BE2C (cell line): ENCODE results near the gene MRAS.

Experiments used
- DNase-seq: peaks from one replicate; pipeline ENCODE4 v3.0.0-alpha.2; 2020
- H3K27me3 ChIP-seq: fragments of 250-450 bp; sonication (Bioruptor Pico); 2 replicates; pipeline ENCODE4 v1.5.1; 2020; ENCODE audit warnings: mild to moderate bottlenecking
- H3K36me3 ChIP-seq: fragments of 250-450 bp; sonication (Bioruptor Pico); 2 replicates; pipeline ENCODE4 v1.5.1; 2020; ENCODE audit warnings: mild to moderate bottlenecking
- H3K4me1 ChIP-seq: fragments of 250-450 bp; sonication (Bioruptor Pico); 2 replicates; pipeline ENCODE4 v1.5.1; 2020
- H3K4me3 ChIP-seq: 2 replicates; pipeline ENCODE4 v1.5.1; 2011; ENCODE audit warnings: low read depth, low read length
- H3K9me3 ChIP-seq: fragments of 250-450 bp; sonication (Bioruptor Pico); 2 replicates; pipeline ENCODE4 v1.5.1; 2020
- TF ChIP-seq, protein P1 (sequence below): IDR thresholded peaks from 2 replicates; pipeline ENCODE4 v1.5.1; 2012; ENCODE audit warnings: mild to moderate bottlenecking, low read depth, low read length

The MRAS gene

DNA sequence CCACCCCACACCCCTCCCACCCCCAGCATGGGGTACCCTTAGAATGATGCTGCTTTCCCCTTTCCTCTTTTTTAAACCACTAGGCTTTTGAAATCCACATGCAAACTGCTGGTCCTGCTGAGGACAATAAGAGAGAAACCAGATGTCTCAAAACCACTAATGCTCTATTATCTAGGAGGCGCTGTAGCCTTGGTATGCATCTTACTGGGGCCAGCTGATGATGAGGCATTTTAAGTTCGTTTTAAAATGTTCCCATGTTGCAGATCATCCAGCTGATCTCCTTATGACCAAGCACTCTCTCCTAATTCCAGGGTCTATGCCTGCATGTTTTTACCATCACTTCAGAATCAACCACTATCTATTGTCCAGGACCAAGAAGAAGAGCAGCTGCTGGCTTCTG, 20.0 kb upstream of the MRAS start:
- no peaks in the 10 kb centered on the region for H3K9me3 ChIP-seq
- no peak overlapping the region for H3K4me3 ChIP-seq
- H3K36me3 ChIP-seq = no peaks in the 10 kb centered on the region
- H3K4me1 ChIP-seq = no peaks in the 10 kb centered on the region; the same call in 1 of the 2 replicates
- no peaks in the 10 kb centered on the region for H3K27me3 ChIP-seq
- TF ChIP-seq, protein P1, sequence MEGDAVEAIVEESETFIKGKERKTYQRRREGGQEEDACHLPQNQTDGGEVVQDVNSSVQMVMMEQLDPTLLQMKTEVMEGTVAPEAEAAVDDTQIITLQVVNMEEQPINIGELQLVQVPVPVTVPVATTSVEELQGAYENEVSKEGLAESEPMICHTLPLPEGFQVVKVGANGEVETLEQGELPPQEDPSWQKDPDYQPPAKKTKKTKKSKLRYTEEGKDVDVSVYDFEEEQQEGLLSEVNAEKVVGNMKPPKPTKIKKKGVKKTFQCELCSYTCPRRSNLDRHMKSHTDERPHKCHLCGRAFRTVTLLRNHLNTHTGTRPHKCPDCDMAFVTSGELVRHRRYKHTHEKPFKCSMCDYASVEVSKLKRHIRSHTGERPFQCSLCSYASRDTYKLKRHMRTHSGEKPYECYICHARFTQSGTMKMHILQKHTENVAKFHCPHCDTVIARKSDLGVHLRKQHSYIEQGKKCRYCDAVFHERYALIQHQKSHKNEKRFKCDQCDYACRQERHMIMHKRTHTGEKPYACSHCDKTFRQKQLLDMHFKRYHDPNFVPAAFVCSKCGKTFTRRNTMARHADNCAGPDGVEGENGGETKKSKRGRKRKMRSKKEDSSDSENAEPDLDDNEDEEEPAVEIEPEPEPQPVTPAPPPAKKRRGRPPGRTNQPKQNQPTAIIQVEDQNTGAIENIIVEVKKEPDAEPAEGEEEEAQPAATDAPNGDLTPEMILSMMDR = peak; percentile 35
- DNase-seq = no peak

DNA sequence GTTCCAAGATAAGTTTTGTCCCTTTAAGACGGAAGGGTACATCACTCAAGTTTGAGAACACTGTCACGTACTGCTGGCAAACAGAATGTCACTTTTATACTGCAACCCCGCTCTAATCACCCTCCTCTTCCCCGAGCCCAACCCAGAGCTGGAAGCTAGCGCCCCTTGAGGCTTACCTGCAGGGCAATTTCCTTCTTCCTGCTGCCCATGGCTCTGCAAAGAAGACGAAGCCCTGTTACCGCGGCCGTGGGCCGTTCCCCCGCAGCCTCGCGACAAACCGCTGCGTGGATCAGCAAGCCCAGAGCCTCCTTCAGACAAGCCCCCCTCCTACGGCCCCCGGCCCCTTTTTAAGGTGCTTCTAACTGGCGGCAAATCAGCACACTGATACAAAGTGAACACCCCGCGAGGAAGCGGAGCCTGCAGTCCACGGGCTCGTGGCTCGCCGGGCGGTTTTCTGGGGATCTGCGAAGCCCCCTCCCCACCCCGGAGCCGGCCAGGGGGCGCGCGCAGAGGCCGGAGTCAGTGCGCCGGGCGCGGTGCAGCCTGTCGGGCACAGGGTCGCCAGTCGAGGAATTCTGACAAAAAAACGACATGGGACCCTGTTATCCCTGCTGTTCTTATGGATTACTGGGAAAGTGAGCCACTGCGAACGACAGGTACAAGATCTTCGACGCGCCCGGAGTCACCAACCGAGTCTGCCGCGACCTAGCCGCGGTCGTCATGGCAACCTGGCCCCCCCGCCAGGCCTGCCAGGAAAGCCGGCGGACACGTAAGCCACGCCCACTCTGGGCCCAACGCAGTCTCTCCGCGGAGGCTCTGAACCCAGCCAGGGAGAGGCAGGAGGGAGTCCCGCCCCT, 19.0 kb upstream of the MRAS start, which contains the start of gene NME9:
Gene NME9 (minus strand): TSS at position 725 of the 857 bp plus-strand sequence. CDS start 516 bp downstream, at position 209.
- H3K36me3 ChIP-seq = no peaks in the 10 kb centered on the region
- DNase-seq = peak; percentile 98
- TF ChIP-seq, protein P1 = peak; percentile 75
- H3K9me3 ChIP-seq = no peaks in the 10 kb centered on the region
- H3K27me3 ChIP-seq = no peaks in the 10 kb centered on the region
- H3K4me1 ChIP-seq = no peaks in the 10 kb centered on the region; the same call in 1 of the 2 replicates
- peak within 1 kb of the TSS; percentile 80 for H3K4me3 ChIP-seq

DNA sequence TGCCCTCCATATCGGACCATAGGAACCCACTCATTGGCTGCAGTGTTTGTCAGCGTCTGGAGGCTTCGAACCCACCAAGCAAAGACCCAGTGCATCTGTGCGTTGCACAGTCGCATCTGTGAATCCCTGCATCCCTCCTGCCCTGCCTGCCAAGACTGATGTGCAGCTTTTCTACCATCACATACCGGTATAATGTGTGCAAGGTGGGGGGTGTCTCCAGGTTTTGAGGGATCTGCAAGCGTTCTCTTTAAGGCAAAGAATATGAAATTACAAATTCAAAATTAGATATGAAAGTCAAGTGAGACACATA, 18.4 kb upstream of the MRAS start:
- peak overlapping the region; percentile 80 for H3K4me3 ChIP-seq
- TF ChIP-seq, protein P1 = no peak
- no peaks in the 10 kb centered on the region for H3K36me3 ChIP-seq

DNA sequence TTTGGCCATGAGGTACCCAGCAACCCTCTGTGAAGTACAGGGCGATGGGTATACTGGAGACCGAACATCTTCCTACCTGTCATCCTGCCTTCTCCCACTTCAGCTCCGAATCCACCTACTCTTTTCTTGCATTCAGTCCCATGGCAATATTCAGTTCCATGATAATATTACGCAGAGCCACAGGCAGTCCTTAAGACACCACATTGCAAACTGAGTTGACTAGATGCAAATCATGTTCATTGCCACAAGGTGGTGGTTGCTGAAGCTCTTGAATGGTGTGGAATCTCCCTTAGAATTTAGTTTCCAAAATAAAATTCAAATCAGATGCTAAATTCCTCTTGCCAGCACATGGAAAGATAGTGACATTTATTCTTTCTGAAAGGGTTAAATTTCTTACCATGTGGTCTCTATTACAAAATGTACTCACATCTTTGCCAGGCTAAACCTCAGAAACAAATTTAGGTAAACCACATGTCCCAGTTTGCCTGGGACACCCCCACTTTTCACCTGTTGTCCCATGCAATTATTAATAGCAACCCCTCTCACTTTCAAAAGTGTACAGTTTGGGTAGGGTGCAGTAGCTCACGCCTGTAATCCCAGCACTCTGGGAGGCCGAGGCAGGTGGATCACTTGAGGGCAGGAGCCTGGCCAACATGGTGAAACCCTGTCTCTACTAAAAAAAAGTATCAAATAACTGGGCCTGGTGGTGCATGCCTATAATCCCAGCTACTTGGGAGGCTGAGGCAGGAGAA, 17.1 kb upstream of the MRAS start:
- no peak for DNase-seq
- H3K36me3 ChIP-seq = no peaks in the 10 kb centered on the region

More for the DNA sequence above, 18.4 kb upstream of the MRAS start:
- Histone ChIP-seq H3K4me1 (no peaks in the 10 kb centered on the region; the same call in 1 of the 2 replicates), H3K9me3 (no peaks in the 10 kb centered on the region), H3K27me3 (no peaks in the 10 kb centered on the region; the same call in 1 of the 2 replicates)
- DNase-seq = no peak

DNA sequence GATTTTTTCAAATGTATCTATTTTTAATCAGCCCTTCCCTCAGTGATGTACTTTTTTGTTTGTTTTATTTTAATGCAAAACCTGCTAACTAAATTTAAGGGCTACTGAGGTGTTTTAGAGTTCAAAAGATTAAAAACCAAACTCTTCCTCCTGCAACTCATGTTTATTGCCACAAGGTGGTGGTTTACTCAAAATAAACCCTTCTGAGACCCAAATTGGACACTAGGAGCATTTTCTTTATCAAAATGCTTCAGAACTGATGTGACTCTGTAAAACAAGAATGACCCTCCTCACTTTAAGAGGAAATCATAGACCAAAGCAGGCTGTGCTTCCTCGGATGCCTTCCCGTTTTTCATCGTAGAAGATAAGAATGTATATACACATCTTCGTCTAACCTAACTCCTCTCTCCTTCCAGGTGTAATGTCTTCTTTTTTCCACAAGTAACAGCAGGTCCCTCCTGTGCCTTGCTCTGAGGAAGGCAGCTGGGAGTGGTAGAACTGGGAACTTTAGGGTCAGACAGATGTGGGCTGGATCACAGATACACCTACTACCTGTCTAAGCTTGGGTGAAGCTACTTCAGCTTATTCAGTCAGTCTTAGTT, 15.8 kb upstream of the MRAS start:
- no peaks in the 10 kb centered on the region; the same call in 1 of the 2 replicates for H3K4me1 ChIP-seq
- no peak for DNase-seq
- no peak overlapping the region for H3K4me3 ChIP-seq
- H3K9me3 ChIP-seq = no peaks in the 10 kb centered on the region
- TF ChIP-seq, protein P1 = peak; percentile 57
- no peaks in the 10 kb centered on the region; the same call in 1 of the 2 replicates for H3K27me3 ChIP-seq
- no peaks in the 10 kb centered on the region for H3K36me3 ChIP-seq

More for the DNA sequence above, 17.1 kb upstream of the MRAS start:
- H3K27me3 ChIP-seq = no peaks in the 10 kb centered on the region; the same call in 1 of the 2 replicates
- no peak overlapping the region for H3K4me3 ChIP-seq
- TF ChIP-seq, protein P1 = no peak
- H3K4me1 ChIP-seq = no peaks in the 10 kb centered on the region; the same call in 1 of the 2 replicates
- H3K9me3 ChIP-seq = no peaks in the 10 kb centered on the region
